ENCODE data around the gene MYZAP.

DNA sequence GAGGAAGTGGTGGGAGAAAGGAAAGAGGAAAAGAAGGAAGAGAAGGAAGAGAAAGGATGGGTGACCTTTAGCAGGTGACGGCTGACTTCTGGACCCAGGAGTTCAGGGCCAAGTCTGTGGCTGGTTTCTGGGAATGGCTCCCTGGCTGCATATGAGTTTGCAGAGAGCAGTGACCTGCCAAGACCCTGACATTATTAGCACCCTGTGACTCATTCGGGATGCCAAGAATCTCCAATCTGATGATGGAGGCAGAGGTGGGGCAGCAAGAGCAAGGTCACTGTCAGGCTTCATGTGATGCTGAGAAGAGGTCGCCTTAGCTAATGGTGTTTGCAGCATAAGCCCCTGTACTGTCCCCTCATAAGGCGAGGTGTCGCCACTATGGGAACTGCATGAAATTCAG is 42.6 kb downstream of the MYZAP start:
- TF ChIP-seq, protein P1, sequence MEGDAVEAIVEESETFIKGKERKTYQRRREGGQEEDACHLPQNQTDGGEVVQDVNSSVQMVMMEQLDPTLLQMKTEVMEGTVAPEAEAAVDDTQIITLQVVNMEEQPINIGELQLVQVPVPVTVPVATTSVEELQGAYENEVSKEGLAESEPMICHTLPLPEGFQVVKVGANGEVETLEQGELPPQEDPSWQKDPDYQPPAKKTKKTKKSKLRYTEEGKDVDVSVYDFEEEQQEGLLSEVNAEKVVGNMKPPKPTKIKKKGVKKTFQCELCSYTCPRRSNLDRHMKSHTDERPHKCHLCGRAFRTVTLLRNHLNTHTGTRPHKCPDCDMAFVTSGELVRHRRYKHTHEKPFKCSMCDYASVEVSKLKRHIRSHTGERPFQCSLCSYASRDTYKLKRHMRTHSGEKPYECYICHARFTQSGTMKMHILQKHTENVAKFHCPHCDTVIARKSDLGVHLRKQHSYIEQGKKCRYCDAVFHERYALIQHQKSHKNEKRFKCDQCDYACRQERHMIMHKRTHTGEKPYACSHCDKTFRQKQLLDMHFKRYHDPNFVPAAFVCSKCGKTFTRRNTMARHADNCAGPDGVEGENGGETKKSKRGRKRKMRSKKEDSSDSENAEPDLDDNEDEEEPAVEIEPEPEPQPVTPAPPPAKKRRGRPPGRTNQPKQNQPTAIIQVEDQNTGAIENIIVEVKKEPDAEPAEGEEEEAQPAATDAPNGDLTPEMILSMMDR (conservative IDR thresholded peaks at IDR 0.05; ENCODE audit: low read depth, low read length) = no peak
- no peak for TF ChIP-seq EZH2 (IDR thresholded peaks at IDR 0.05; ENCODE audit: low read length, unreplicated experiment)

Measured in PC-3 (cell line).